Suppressor macrophage (primary cell): ENCODE results near the gene MEF2C.
A peak's percentile ranks its signal among the peaks of the same experiment; 100 is the strongest.
"Not testable (repeated sequence)": the region's sequence is repeated elsewhere in the genome, so short reads cannot be mapped to it uniquely, and the experiment has no call there.

Source experiments
- DNase-seq, 4 experiments: peaks; one replicate each; pipeline ENCODE4 v3.0.0-alpha.2; 2020 to 2022

Gene MEF2C

GRCh38 chr5:88861231-88861630 is 21.8 kb downstream of the MEF2C start:
- no peak for DNase-seq

DNA sequence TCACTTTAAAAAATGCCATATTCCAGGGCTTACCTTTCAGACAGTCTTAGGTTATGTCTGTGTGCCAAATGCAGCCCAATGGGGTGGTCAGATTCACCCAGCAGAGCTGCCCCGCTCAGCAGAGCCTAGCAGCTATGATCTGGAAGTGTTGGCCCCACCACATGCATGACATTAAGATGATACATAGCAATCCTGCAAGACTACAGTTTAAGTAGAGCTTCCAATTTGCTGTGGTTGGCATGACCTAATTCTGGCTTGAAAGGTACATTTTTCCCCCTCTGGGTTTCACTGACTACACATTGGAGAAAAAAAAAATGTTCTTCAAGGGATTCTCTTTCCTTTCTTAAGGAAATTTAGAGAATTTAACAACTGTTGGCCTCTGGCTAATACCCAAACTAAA is 22.5 kb downstream of the MEF2C start:
- DNase-seq: no peak

DNA sequence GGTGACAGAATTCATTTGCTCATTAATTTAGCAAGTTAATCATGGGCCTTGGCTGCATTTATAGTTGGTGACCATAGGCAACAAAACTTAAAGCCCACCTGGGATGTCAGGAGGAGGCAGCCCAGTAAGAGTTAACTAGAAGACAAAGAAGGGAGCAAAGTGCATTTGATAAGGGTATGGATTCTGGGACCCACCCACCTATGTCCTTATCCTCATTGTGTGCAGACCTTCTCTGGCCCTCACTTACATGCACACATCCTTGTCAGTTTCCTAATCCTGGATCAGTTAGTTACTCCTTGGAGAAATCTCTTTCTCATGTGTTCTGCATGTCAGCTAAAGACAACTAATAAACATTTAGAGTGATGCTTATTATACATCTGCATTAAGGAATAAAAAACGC is 24.6 kb downstream of the MEF2C start:
- DNase-seq: no peak

DNA sequence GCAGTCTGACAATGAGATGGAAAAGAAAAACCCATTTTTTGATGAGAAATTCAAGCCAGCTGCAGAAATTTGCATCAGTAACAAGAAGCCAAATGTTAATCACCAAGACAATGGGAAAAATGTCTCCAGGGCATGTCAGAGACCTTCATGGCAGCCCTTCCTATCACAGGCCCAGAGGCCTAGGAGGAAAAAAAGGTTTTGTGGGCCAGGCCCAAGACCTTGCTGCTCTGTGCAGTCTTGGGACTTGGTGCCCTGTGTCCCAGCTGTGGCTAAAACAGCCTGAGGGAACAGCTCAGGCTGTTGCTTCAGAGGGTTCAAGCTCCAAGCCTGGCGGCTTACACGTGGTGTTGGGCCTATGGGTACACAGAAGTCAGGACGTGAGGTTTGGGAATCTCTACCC is 26.6 kb downstream of the MEF2C start:
- DNase-seq: not testable (repeated sequence)

GRCh38 chr5:88854769-88855168 is 28.2 kb downstream of the MEF2C start:
- DNase-seq: no peak

DNA sequence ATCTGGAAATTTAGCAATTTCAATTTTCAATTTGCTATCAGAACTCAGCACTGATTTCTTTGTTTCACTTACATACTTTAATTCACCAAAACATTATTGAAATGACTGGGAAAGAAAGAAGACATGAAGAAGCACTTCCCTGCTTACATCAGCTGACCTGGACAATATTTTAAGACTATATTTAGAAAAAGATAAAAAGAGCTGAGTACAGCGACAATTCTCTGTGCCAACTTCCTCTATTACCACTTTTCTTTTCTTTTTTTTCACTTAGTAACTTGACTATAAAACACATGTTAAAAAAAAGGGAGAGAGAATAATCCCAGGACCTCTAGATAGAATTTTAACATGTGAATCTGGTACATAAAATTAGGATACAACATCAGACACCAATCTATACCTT is 35.6 kb downstream of the MEF2C start:
- peak; percentile 22 to 79 (median 52) for DNase-seq

DNA sequence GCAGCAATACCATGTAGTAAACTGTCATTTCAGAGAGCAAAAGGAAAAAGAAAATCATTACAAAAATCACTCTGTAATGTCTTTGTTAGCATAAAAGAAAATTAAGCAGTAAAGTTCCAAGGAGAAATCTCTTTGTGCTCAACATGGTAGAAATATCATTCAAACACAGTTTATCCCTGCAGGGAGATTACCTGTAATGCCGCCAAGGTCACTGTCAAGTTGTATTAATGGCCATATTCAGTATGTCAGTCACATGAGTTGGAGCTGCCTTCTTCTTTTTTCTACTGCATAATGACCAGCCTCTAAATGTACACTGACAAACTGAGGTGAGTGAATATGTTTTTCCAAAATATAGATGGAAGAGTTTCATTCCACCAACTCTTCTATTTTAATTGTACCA is 36.5 kb downstream of the MEF2C start:
- DNase-seq: no peak

- DNase-seq: peak in 2 of 4 experiments; percentile 40 to 49
Observed at GRCh38 chr5:88845081-88845697, 37.8 kb downstream of the MEF2C start.

GRCh38 chr5:88842784-88843183 is 40.2 kb downstream of the MEF2C start:
- DNase-seq: no peak

GRCh38 chr5:88841212-88841611 is 41.8 kb downstream of the MEF2C start:
- DNase-seq: peak in 2 of 4 experiments; percentile 10 to 13

GRCh38 chr5:88840495-88840894 is 42.5 kb downstream of the MEF2C start:
- no peak for DNase-seq

DNA sequence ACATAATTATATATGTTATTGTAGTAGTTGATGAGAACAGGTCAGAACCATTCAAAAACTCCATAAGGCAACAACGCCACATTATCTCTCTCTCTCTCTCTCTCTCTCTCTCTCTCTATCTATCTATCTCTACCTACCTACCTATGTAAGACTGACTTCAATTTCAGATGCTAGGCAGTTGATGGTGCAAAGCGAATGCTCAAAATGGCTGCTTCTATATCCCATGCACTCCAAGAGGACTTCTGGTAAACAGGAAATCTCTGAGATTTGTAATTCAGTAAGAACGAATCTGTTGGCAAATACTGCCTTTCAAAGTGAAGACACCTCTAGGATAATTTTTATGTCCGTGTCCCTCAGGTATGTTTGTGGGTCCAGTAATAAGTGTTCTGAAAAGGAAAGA is 43.7 kb downstream of the MEF2C start:
- no peak for DNase-seq

GRCh38 chr5:88838500-88838899 is 44.5 kb downstream of the MEF2C start:
- DNase-seq: no peak

GRCh38 chr5:88837817-88838216 is 45.2 kb downstream of the MEF2C start:
- no peak for DNase-seq

- no peak for DNase-seq
Observed at GRCh38 chr5:88837222-88837621, 45.8 kb downstream of the MEF2C start.

DNA sequence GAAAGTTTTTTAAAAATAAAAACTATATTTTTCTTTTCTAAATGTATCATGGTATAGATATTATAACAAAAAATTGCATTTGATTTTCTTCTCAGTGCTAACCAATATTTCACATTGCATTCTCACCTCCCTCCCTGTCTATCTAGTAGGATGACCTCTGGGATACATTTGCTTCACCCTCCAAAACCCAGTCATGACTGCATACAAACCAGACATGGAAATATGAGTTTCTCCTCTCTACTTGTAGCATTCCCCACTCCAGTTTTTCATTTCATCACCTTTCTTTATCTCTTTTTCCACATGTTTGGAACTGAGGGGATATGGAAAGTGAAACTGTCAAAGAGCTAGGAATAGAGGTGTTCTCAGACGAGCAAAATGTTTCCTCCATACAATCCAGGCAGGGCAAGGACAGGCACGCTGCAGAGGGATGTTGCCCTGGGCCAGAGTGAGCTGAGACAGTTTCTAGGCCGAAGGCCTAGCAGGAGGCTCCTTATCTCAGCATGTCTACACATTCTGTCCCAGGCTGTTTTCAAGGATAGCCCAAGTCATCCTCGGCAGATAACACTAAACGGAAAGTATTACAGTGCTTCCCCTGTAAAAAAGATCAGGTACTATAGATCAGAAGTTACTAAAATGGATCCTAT is 46.7 kb downstream of the MEF2C start:
- peak in 2 of 4 experiments; percentile 9 to 10 for DNase-seq

DNA sequence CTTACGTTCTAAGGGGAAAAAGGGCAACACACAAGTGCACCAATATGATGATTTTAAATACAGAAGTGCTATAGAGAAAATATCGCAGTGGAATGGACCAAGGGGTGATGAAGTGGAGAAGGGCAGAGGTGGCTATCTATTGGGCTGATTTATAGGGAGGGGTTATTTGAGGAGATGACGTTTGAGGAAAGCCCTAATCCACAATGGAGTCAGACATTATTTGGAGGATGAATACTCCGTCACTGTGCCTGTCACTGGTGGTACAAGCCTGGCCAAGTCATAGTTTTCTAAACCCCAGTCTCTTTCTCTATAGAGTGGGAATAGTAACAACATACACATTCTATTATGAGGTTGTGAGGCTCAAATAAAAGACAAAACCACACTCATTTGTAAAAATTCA is 48.5 kb downstream of the MEF2C start:
- no peak for DNase-seq

- DNase-seq: no peak
Observed at GRCh38 chr5:88834131-88834462, 48.9 kb downstream of the MEF2C start.

DNA sequence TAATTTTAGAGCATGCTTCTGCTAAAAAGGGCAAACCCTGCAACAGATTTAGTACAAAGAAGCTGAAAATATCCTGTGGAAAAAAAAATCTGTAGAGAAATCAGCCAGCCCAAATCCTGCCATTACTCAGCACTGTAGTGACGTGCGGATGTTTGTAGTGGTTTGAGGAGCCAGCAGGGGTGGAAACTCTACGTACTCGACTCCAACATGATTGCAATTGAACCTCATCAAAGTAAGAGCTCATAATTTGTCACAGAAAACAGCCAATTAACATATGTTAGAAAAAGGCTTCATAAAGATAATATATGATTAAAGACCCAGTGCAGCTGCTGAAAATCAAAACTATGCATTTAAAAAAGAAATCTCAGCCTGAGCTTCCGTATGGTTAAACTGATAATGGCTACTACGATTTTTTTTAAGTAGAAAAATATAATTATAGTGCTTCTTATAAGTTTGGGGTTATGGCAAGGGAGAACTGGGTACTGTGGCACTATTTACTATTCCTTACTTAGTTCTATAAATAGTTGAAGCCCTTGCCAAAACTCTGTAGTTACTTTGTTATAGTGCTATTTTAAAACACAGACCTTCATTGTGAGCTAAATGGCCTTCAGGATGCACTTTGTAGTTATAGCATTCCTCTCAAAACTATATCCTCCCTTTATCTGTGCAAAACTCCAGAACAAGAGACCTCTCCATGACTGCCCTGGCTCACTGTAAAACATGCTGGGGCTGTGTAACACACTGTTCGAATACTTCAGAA is 49.4 kb downstream of the MEF2C start:
- DNase-seq: peak; percentile 64 to 78 (median 69)

DNA sequence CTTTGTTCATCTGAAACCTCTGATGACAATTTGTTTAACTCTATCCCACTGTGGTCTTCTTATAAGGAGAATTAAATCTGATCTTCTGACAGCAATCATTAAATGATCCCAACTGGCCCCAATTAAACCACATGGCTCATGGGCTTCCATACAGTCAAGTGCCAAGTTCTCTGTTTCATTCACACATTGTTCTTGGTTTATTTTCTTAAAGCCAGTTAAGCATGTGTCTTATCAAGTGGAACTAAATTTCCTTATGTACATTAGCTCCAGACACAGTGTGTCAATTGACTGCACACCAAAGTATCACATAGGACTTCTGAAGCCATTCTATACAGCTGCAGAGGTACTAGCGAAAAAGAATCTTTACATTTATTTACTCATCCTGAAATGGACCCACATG is 51.2 kb downstream of the MEF2C start:
- DNase-seq: no peak

GRCh38 chr5:88830567-88830966 is 52.4 kb downstream of the MEF2C start:
- no peak for DNase-seq

DNA sequence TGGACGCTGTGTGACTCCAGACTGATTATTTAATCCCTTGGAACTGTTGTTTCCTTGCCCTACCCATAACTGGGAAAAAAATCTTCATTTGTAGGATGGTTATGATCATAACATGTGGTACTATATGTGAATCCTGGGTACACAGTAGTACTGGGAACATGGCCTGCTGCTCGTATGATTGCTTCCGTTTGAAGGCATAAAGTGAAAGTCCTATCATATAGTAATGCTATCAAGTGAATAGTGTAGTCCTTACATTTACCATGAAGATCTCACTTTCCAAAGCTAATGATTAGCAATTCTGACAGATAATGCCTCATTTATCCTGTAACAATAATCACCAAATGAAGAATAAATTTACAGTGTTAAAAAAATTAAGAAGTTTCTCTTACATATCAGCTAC is 53.2 kb downstream of the MEF2C start:
- peak in 2 of 4 experiments; percentile 10 to 41 for DNase-seq

DNA sequence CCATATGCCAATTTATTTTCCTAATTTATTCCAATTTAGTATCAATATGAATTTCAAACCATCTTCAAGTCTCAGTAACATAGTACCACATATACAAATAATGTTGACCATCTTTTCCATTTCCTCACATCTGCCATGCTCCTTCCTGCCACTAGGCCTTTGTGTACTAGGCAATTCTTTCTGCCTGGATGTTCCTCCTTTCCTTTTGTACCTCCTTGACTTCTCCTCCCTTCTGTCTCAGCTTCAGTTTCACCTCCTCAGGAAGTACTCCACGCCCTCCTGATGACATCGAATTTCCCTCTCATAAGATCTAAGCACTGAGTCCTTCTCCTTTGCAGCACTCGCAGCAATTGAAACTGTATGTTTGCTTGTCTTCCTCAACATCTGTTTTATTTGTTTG is 53.9 kb downstream of the MEF2C start:
- DNase-seq: peak; percentile 77 to 92 (median 86)

DNA sequence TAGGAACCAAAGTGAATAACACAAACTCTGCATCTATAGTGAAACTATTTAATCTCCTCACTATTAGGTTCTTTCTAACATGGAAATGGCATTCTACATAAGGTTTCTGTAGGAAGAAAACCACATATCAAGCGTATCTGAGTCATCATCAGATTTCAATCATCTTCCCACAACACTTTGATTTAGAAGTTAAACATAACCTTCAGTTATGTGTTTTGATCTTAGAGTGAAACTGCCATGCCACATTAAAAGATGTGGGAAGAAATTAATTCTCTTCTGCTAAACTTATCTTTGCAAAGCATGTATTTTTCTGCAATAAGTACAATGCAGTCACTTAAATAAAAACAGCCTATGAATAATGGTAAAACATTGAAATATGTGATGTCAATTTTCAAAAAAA is 55.0 kb downstream of the MEF2C start:
- DNase-seq: peak in 2 of 4 experiments; percentile 57 to 72
